Neutrophil (primary cell): ENCODE data around the gene CSNK2B.

Source experiments
- H3K27ac ChIP-seq: fragments of 200-600 bp; sonication (generic); 2 replicates; pipeline ENCODE4 v1.5.1; 2016; ENCODE audit warnings: mild to moderate bottlenecking, moderate library complexity
- H3K27me3 ChIP-seq: fragments of 200-600 bp; sonication (generic); 2 replicates; pipeline ENCODE4 v1.6.0; 2016; ENCODE audit warnings: mild to moderate bottlenecking
- H3K36me3 ChIP-seq: fragments of 200-600 bp; sonication (generic); 2 replicates; pipeline ENCODE4 v1.5.1; 2017
- H3K4me1 ChIP-seq, 2 experiments: fragments of 200-600 bp in 1 of 2; sonication (generic) in 1 of 2; 1 replicate in 1 of 2; 2 replicates in 1 of 2; pipeline versions ENCODE4 v1.5.1 to v1.6.1; 2013 to 2016; ENCODE audit warnings: low read depth in 1 of 2, low read length in 1 of 2, mild to moderate bottlenecking in 1 of 2, moderate library complexity in 1 of 2; ENCODE audit not compliant: control insufficient read depth in 1 of 2, insufficient read depth in 1 of 2
- H3K4me3 ChIP-seq, 2 experiments: fragments of 200-600 bp in 1 of 2; sonication (generic) in 1 of 2; 1 replicate in 1 of 2; 2 replicates in 1 of 2; pipeline ENCODE4 v1.5.1; 2013 to 2016; ENCODE audit warnings: low read depth in 1 of 2, low read length in 1 of 2, mild to moderate bottlenecking in 1 of 2, moderate library complexity in 1 of 2
- H3K9me3 ChIP-seq: fragments of 200-600 bp; sonication (generic); 2 replicates; pipeline ENCODE4 v1.5.1; 2016
- CTCF ChIP-seq: fragments of 200-600 bp; sonication (generic); IDR thresholded peaks from 2 replicates; pipeline ENCODE4 v1.5.1; 2016; ENCODE audit warnings: antibody characterized with exemption

CSNK2B gene

GRCh38 chr6:31710523-31711219 is 44.8 kb downstream of the CSNK2B start:
- H3K36me3 ChIP-seq = no peaks in the 10 kb centered on the region
- TF ChIP-seq CTCF = no peak
- peaks cover 14 to 15% of the 10 kb centered on the region in 2 experiments for H3K4me1 ChIP-seq
- peak overlapping the region in 1 of 2 experiments; percentile 8 for H3K4me3 ChIP-seq
- H3K27me3 ChIP-seq = no peaks in the 10 kb centered on the region
- H3K27ac ChIP-seq = peak overlapping the region; percentile 34
- no peaks in the 10 kb centered on the region for H3K9me3 ChIP-seq

- TF ChIP-seq CTCF = no peak
- Histone ChIP-seq H3K27me3 (no peaks in the 10 kb centered on the region), H3K36me3 (no peaks in the 10 kb centered on the region), H3K9me3 (no peaks in the 10 kb centered on the region), H3K27ac (peak overlapping the region; percentile 34), H3K4me1 (peaks cover 14 to 15% of the 10 kb centered on the region in 2 experiments), H3K4me3 (peak overlapping the region in 1 of 2 experiments; percentile 8)
These were observed 45.4 kb downstream of the CSNK2B start for GRCh38 chr6:31711233-31711632.

GRCh38 chr6:31712296-31712695 is 46.4 kb downstream of the CSNK2B start:
- Histone ChIP-seq H3K27ac (no peak overlapping the region), H3K4me1 (peaks cover 14 to 15% of the 10 kb centered on the region in 2 experiments)

GRCh38 chr6:31713465-31713864 is 47.6 kb downstream of the CSNK2B start:
- Histone ChIP-seq H3K9me3 (no peaks in the 10 kb centered on the region), H3K27me3 (no peaks in the 10 kb centered on the region)

More at GRCh38 chr6:31712296-31712695, 46.4 kb downstream of the CSNK2B start:
- Histone ChIP-seq H3K4me3 (no peak overlapping the region), H3K27me3 (no peaks in the 10 kb centered on the region), H3K9me3 (no peaks in the 10 kb centered on the region), H3K36me3 (no peaks in the 10 kb centered on the region)
- TF ChIP-seq CTCF = no peak

GRCh38 chr6:31713991-31714684 is 48.3 kb downstream of the CSNK2B start:
- Histone ChIP-seq H3K36me3 (no peaks in the 10 kb centered on the region), H3K27me3 (no peaks in the 10 kb centered on the region), H3K4me3 (no peak overlapping the region), H3K4me1 (peaks cover 14 to 15% of the 10 kb centered on the region in 2 experiments), H3K9me3 (no peaks in the 10 kb centered on the region), H3K27ac (no peak overlapping the region)
- no peak for TF ChIP-seq CTCF

More at GRCh38 chr6:31713465-31713864, 47.6 kb downstream of the CSNK2B start:
- Histone ChIP-seq H3K4me3 (no peak overlapping the region), H3K27ac (no peak overlapping the region), H3K4me1 (peaks cover 14 to 15% of the 10 kb centered on the region in 2 experiments), H3K36me3 (no peaks in the 10 kb centered on the region)
- TF ChIP-seq CTCF = no peak
